Measurements from ENCODE around the gene ADORA1.

DNA sequence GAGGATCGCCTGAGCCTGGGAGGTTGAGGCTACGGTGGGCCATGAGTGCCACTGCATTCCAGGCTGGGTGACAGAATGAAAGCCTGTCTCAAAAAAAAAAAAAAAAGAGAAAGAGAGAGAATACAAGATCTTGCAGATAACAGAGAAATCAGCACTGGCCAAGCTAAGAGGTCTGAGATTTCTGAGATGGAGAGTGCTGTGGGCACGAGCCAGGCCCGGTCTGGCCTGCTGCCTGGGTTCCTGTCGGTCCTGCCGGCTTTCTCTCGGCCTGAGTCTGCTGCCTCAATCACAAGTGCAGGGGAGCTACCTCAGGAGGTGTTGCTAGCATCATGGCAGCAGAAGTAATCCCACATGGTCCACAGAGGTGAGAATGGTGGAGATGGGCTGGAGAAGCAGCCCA, 19.0 kb downstream of the ADORA1 start:
- TF ChIP-seq, protein P1, sequence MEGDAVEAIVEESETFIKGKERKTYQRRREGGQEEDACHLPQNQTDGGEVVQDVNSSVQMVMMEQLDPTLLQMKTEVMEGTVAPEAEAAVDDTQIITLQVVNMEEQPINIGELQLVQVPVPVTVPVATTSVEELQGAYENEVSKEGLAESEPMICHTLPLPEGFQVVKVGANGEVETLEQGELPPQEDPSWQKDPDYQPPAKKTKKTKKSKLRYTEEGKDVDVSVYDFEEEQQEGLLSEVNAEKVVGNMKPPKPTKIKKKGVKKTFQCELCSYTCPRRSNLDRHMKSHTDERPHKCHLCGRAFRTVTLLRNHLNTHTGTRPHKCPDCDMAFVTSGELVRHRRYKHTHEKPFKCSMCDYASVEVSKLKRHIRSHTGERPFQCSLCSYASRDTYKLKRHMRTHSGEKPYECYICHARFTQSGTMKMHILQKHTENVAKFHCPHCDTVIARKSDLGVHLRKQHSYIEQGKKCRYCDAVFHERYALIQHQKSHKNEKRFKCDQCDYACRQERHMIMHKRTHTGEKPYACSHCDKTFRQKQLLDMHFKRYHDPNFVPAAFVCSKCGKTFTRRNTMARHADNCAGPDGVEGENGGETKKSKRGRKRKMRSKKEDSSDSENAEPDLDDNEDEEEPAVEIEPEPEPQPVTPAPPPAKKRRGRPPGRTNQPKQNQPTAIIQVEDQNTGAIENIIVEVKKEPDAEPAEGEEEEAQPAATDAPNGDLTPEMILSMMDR (IDR thresholded peaks at IDR 0.05): no peak
- no peak for TF ChIP-seq POLR2A (IDR thresholded peaks at IDR 0.05)

Data from Peyer's patch (tissue), 4 donors.